Measurements from ENCODE around the gene TRANK1.

DNA sequence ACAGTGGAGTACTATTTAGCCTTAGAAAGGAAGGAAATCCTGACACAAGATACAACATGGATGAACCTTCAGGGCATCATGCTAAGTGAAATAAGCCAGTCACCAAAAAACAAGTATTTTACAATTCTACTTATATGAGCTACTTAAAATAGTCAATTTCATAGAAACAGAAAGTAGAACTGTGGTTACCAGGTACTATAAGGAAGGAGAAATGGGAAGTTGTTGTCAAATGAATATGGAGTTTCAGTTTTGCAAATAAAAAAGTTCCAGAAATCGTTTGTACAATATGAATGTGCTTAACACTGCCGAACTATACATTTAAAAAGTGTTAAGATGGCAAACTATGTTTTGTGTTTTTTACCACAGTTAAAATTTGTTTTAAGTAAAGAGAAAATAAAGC is 26.8 kb downstream of the TRANK1 start:
- TF ChIP-seq POLR2A (IDR thresholded peaks at IDR 0.05; ENCODE audit: borderline replicate concordance, extremely low read depth, insufficient read depth, insufficient read length) (no peak), ELF1 (IDR thresholded peaks at IDR 0.05; ENCODE audit: borderline replicate concordance, low read depth) (no peak)
